HG03354 (cell line): Measurements from ENCODE around the gene KDF1.

Source experiments
- ATAC-seq: cut with Tn5 transposase; IDR thresholded peaks from one replicate; pipeline ENCODE4 v1.9.1; 2021; ENCODE audit warnings: mild to moderate bottlenecking; ENCODE audit not compliant: unreplicated experiment, poor library complexity, severe bottlenecking

KDF1 gene

GRCh38 chr1:26922901-26923300, 37.4 kb downstream of the KDF1 start:
- no peak for ATAC-seq

GRCh38 chr1:26922431-26922729, 37.9 kb downstream of the KDF1 start:
- no peak for ATAC-seq

- peak; percentile 97 for ATAC-seq
These were observed 38.5 kb downstream of the KDF1 start, which contains the start of gene NUDC for GRCh38 chr1:26921540-26922430. Gene NUDC (plus strand): TSS chr1:26921743. CDS start chr1:26921849, 106 bp downstream.

- peak; percentile 34 for ATAC-seq
These were observed 39.1 kb downstream of the KDF1 start for GRCh38 chr1:26921126-26921539.

- ATAC-seq, result no peak
These were observed 44.9 kb downstream of the KDF1 start for GRCh38 chr1:26915204-26915842.

- no peak for ATAC-seq
These were observed 46.3 kb downstream of the KDF1 start, which contains the start of gene NR0B2 for GRCh38 chr1:26913754-26914619. Gene NR0B2 (minus strand): TSS chr1:26913975. CDS start chr1:26913940, 35 bp downstream.

GRCh38 chr1:26913389-26913753, 46.9 kb downstream of the KDF1 start:
- no peak for ATAC-seq

- no peak for ATAC-seq
These were observed 48.1 kb downstream of the KDF1 start for GRCh38 chr1:26912147-26912490.

GRCh38 chr1:26911399-26912146, 48.7 kb downstream of the KDF1 start:
- no peak for ATAC-seq

- no peak for ATAC-seq
These were observed 49.7 kb downstream of the KDF1 start for GRCh38 chr1:26910343-26911160.

GRCh38 chr1:26909951-26910342, 50.3 kb downstream of the KDF1 start:
- no peak for ATAC-seq

GRCh38 chr1:26907071-26907917, 53.0 kb downstream of the KDF1 start:
- ATAC-seq, result no peak

GRCh38 chr1:26900815-26901511, 59.3 kb downstream of the KDF1 start:
- no peak for ATAC-seq

GRCh38 chr1:26900001-26900814, 60.1 kb downstream of the KDF1 start, which contains the start of gene GPATCH3:
Gene GPATCH3 (minus strand): TSS chr1:26900467. CDS start chr1:26900442, 25 bp downstream.
- ATAC-seq, result peak; percentile 87
